Esophagus muscularis mucosa (tissue), 4 donors: ENCODE data around the gene PAX5.

Source experiments
- CTCF ChIP-seq, 3 experiments: fragments of 200-600 bp in 2 of 3; fragments of 450-650 bp in 1 of 3; sonication (generic) in 2 of 3; IDR thresholded peaks; one replicate each; pipeline ENCODE4 v1.5.1; 2017 to 2019; ENCODE audit warnings: antibody characterized with exemption in 3 of 3, mild to moderate bottlenecking in 2 of 3, moderate library complexity in 1 of 3
- EP300 ChIP-seq: sonication (generic); formaldehyde crosslinking; IDR thresholded peaks from one replicate; pipeline ENCODE4 v1.6.1; 2017; ENCODE audit warnings: antibody characterized with exemption
- POLR2A ChIP-seq: fragments of 450-650 bp; IDR thresholded peaks from one replicate; pipeline ENCODE4 v1.6.1; 2017; ENCODE audit warnings: antibody characterized with exemption, moderate library complexity, mild to moderate bottlenecking, low read depth
- POLR2AphosphoS5 ChIP-seq, 2 donors: sonication (generic); formaldehyde crosslinking; IDR thresholded peaks; one replicate each; pipeline ENCODE4 v1.6.1; 2017; ENCODE audit warnings: antibody characterized with exemption in 2 of 2

DNA sequence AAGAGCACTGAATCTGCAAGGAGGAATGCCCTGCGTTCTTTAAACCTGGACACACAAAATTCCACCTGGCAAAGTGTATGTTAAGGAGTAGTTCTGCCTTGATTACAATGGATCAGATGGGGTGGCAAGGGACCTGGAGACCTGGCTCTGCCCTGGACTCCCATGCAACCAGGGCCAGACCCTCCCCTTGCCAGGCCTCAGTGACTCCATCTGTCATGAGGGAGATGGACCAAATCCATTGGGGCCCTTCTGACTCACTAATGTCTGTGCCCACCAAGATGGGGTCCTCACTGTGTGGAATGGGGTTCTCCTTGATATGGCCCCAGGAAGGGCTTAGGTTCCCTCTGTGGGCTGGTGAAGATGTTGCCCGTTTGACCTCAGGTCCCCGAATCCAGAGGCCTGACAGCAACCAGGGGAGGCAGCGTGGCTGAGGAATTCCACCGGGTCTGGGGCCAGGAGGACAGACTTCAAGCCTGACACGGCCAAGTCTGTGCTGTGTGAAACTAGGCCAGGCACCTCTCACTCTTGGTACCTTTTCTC lies 100.3 kb downstream of the PAX5 start:
- TF ChIP-seq CTCF (IDR thresholded peaks at IDR 0.05), result no peak
- no peak for TF ChIP-seq POLR2A
- no peak for TF ChIP-seq EP300
- TF ChIP-seq POLR2AphosphoS5 (IDR thresholded peaks at IDR 0.05), result no peak
